Right renal pelvis (tissue), 4 donors: ENCODE results near the gene LINGO4. TPM values are rescaled to one million over a fixed set of nuclear protein-coding genes. Genes with fewer than 3 reads are reported as not detected.
"Not testable (repeated sequence)": the region's sequence is repeated elsewhere in the genome, so short reads cannot be mapped to it uniquely, and the experiment has no call there.

Experiments
- DNase-seq, 4 donors: peaks; one replicate each; pipeline ENCODE4 v3.0.0-alpha.2; 2013; ENCODE audit warnings: low read depth in 4 of 4, low spot score in 3 of 4, missing footprints in 1 of 4
- polyA plus RNA-seq, 4 donors: library from polyadenylated mRNA; unstranded; fragments of 120-200 nt; gene quantifications; one replicate each; pipeline ENCODE4 v1.2.1, GENCODE V29; 2013; ENCODE audit not compliant: insufficient read length in 4 of 4

LINGO4 gene
- polyA plus RNA-seq, 4 donors = 0.03 TPM; not detected in 3

- peak; percentile 86 to 94 (median 93) for DNase-seq
Observed at GRCh38 chr1:151790071-151790939, 14.9 kb downstream of the LINGO4 start, which contains the start of gene TDRKH. TSS of gene TDRKH (minus strand) at chr1:151790500. CDS start at chr1:151783022, 7,478 bp downstream.

- no peak for DNase-seq
Observed at GRCh38 chr1:151787689-151788088, 17.5 kb downstream of the LINGO4 start.

GRCh38 chr1:151783796-151784195 is 21.4 kb downstream of the LINGO4 start:
- no peak for DNase-seq

- no peak for DNase-seq
Observed at GRCh38 chr1:151782741-151783140, 22.5 kb downstream of the LINGO4 start.

- DNase-seq = not testable (repeated sequence)
Observed at GRCh38 chr1:151782026-151782425, 23.2 kb downstream of the LINGO4 start.

GRCh38 chr1:151780736-151781135 is 24.5 kb downstream of the LINGO4 start:
- DNase-seq = not testable (repeated sequence)

GRCh38 chr1:151779852-151780251 is 25.4 kb downstream of the LINGO4 start:
- DNase-seq = no peak

- no peak for DNase-seq
Observed at GRCh38 chr1:151777317-151777716, 27.9 kb downstream of the LINGO4 start.

- no peak for DNase-seq
Observed at GRCh38 chr1:151776665-151777062, 28.6 kb downstream of the LINGO4 start.

- no peak for DNase-seq
Observed at GRCh38 chr1:151775894-151776664, 29.1 kb downstream of the LINGO4 start.

GRCh38 chr1:151774256-151774922 is 30.8 kb downstream of the LINGO4 start:
- no peak for DNase-seq

GRCh38 chr1:151773702-151774101 is 31.5 kb downstream of the LINGO4 start:
- no peak for DNase-seq

GRCh38 chr1:151769270-151769669 is 35.9 kb downstream of the LINGO4 start:
- DNase-seq = not testable (repeated sequence)

- DNase-seq = not testable (repeated sequence)
Observed at GRCh38 chr1:151768351-151769066, 36.7 kb downstream of the LINGO4 start.

GRCh38 chr1:151763990-151764389 is 41.2 kb downstream of the LINGO4 start:
- no peak for DNase-seq

GRCh38 chr1:151762941-151763921 is 42.0 kb downstream of the LINGO4 start, which contains the start of gene MRPL9:
TSS of gene MRPL9 (minus strand) at chr1:151763496. CDS start at chr1:151763479, 17 bp downstream.
- peak; percentile 59 to 69 (median 64) for DNase-seq

GRCh38 chr1:151760597-151761385 is 44.4 kb downstream of the LINGO4 start:
- no peak for DNase-seq

GRCh38 chr1:151759241-151759640 is 46.0 kb downstream of the LINGO4 start:
- DNase-seq = no peak
